CD4-positive, alpha-beta T cell (primary cell): ENCODE data around the gene C11orf58. TPM values are rescaled to one million over a fixed set of nuclear protein-coding genes. Genes with fewer than 3 reads are reported as not detected.

Experiments used
- ATAC-seq: fragments of 200-7000 bp; cut with Tn5 transposase; one replicate; pipeline ENCODE4 v1.10.0; 2022; ENCODE audit warnings: mild to moderate bottlenecking; ENCODE audit not compliant: poor library complexity
- CTCF ChIA-PET: fragments of 350-600 bp; sonication (Branson Sonifier 250); formaldehyde crosslinking; loops from one replicate; lab custom pipeline; 2021; ENCODE audit warnings: antibody characterized with exemption, inconsistent platforms; lab: Charles Lee
- POLR2A ChIA-PET: fragments of 350-600 bp; sonication (Branson Sonifier 250); formaldehyde crosslinking; loops from one replicate; lab custom pipeline; 2021; ENCODE audit warnings: antibody characterized with exemption, inconsistent platforms; lab: Charles Lee
- DNase-seq, 14 experiments: peaks; one replicate each; pipeline ENCODE4 v3.0.0-alpha.2; 2013 to 2020; ENCODE audit warnings: mixed read lengths in 2 of 14
- H3K27ac ChIP-seq, 2 donors: one replicate each; pipeline versions ENCODE4 v1.5.1 to v1.7.0; 2013; ENCODE audit warnings: low read length in 2 of 2, low read depth in 1 of 2, mild to moderate bottlenecking in 1 of 2
- H3K27me3 ChIP-seq, 2 experiments: 1 replicate in 1 of 2; 2 replicates in 1 of 2; pipeline versions ENCODE4 v1.6.1 to v1.7.0; 2013; ENCODE audit warnings: low read length in 2 of 2, control low read depth in 1 of 2, mild to moderate bottlenecking in 1 of 2, moderate library complexity in 1 of 2; ENCODE audit not compliant: insufficient read depth in 2 of 2, control insufficient read depth in 1 of 2
- H3K36me3 ChIP-seq: one replicate; pipeline ENCODE4 v1.6.1; 2013; ENCODE audit warnings: low read length, control low read depth; ENCODE audit not compliant: insufficient read depth
- H3K4me1 ChIP-seq: one replicate; pipeline ENCODE4 v1.6.1; 2013; ENCODE audit warnings: low read length, control low read depth; ENCODE audit not compliant: insufficient read depth
- H3K4me3 ChIP-seq: one replicate; pipeline ENCODE4 v1.5.1; 2013; ENCODE audit warnings: mild to moderate bottlenecking, low read length, moderate library complexity
- H3K9me3 ChIP-seq, 2 experiments: 1 replicate in 1 of 2; 2 replicates in 1 of 2; pipeline versions ENCODE4 v1.6.1 to v1.7.0; 2013; ENCODE audit warnings: low read length in 2 of 2, mild to moderate bottlenecking in 2 of 2, control low read depth in 1 of 2, moderate library complexity in 1 of 2; ENCODE audit not compliant: control insufficient read depth in 1 of 2, insufficient read depth in 1 of 2
- H3K27ac Mint-ChIP-seq: one replicate; pipeline ENCODE4 v1.8.0; 2020; ENCODE audit warnings: mixed read lengths
- H3K27me3 Mint-ChIP-seq: one replicate; pipeline ENCODE4 v1.8.0; 2021; ENCODE audit warnings: mixed read lengths
- H3K36me3 Mint-ChIP-seq: one replicate; pipeline ENCODE4 v1.8.0; 2021; ENCODE audit warnings: low read depth, mixed read lengths
- H3K4me1 Mint-ChIP-seq: one replicate; pipeline ENCODE4 v1.8.0; 2021; ENCODE audit warnings: low read depth, mixed read lengths
- H3K4me3 Mint-ChIP-seq: one replicate; pipeline ENCODE4 v1.8.0; 2020; ENCODE audit warnings: mild to moderate bottlenecking, mixed read lengths
- H3K9me3 Mint-ChIP-seq: one replicate; pipeline ENCODE4 v1.8.0; 2020; ENCODE audit warnings: mixed read lengths
- CTCF ChIP-seq: fragments of 200-600 bp; IDR thresholded peaks from one replicate; pipeline ENCODE4 v1.8.0; 2022; ENCODE audit warnings: antibody characterized with exemption, mild to moderate bottlenecking
- intact Hi-C, 2 experiments: fragments of 100-400 bp; cut with DNase I in 1 of 2; cut with micrococcal nuclease in 1 of 2; formaldehyde crosslinking; loops; one replicate each; pipeline versions ENCODE4 v1.15.1 to v1.9.0; 2023 to 2025; cut with DNase I, micrococcal nuclease
- total RNA-seq, 174 experiments: library from RNA in 2 of 174; stranded (reverse) in 2 of 174; gene quantifications; one replicate each; pipeline ENCODE4 v1.2.3 and lab custom pipeline; 2021 to 2026

C11orf58 gene
- total RNA-seq, 2 experiments from 2014 or later = 145 to 150 TPM

GRCh38 chr11:16780146-16780545, 41.7 kb downstream of the C11orf58 start:
- Histone ChIP-seq H3K4me3 (no peak overlapping the region), H3K4me1 (no peaks in the 10 kb centered on the region), H3K9me3 (peaks cover 0 to 3% of the 10 kb centered on the region in 2 experiments), H3K36me3 (no peaks in the 10 kb centered on the region), H3K27me3 (no peaks in the 10 kb centered on the region), H3K27ac (no peak overlapping the region)
- no peaks in the 10 kb centered on the region for H3K36me3 Mint-ChIP-seq
- no peaks in the 10 kb centered on the region for H3K27me3 Mint-ChIP-seq
- no peak overlapping the region for H3K4me3 Mint-ChIP-seq
- CTCF ChIA-PET = no interaction called here
- no peaks in the 10 kb centered on the region for H3K9me3 Mint-ChIP-seq
- no peak for DNase-seq
- intact Hi-C loops = loop anchor here in 1 of 2 experiments (10.0 kb wide), 1 partner anchor 285 kb away; no protein-coding TSS in a partner anchor
- no peak for TF ChIP-seq CTCF
- POLR2A ChIA-PET = no interaction called here
- no peaks in the 10 kb centered on the region for H3K4me1 Mint-ChIP-seq
- no peak overlapping the region for H3K27ac Mint-ChIP-seq
- ATAC-seq = no peak

- DNase-seq (no peak), ATAC-seq (no peak)
- Histone ChIP-seq H3K4me1 (no peaks in the 10 kb centered on the region), H3K9me3 (peaks cover 0 to 3% of the 10 kb centered on the region in 2 experiments), H3K27ac (no peak overlapping the region), H3K27me3 (no peaks in the 10 kb centered on the region), H3K36me3 (no peaks in the 10 kb centered on the region), H3K4me3 (no peak overlapping the region)
- Mint-ChIP-seq H3K4me1 (no peaks in the 10 kb centered on the region), H3K27me3 (no peaks in the 10 kb centered on the region), H3K27ac (no peak overlapping the region), H3K36me3 (no peaks in the 10 kb centered on the region), H3K9me3 (no peaks in the 10 kb centered on the region), H3K4me3 (no peak overlapping the region)
- ChIA-PET CTCF (no interaction called here), POLR2A (no interaction called here)
- TF ChIP-seq CTCF = no peak
- intact Hi-C loops = loop anchor here in 1 of 2 experiments (10.0 kb wide), 1 partner anchor 284 kb away; no protein-coding TSS in a partner anchor
These were observed 42.5 kb downstream of the C11orf58 start for GRCh38 chr11:16780698-16781550.

GRCh38 chr11:16781936-16782919, 43.8 kb downstream of the C11orf58 start:
- H3K27ac ChIP-seq = no peak overlapping the region
- no peak for TF ChIP-seq CTCF
- intact Hi-C loops = loop anchor here in 1 of 2 experiments (10.0 kb wide), 1 partner anchor 283 kb away; no protein-coding TSS in a partner anchor
- H3K9me3 Mint-ChIP-seq = no peaks in the 10 kb centered on the region
- ATAC-seq = no peak
- H3K36me3 Mint-ChIP-seq = no peaks in the 10 kb centered on the region
- no peak overlapping the region for H3K4me3 Mint-ChIP-seq
- peaks cover 0 to 3% of the 10 kb centered on the region in 2 experiments for H3K9me3 ChIP-seq
- no peaks in the 10 kb centered on the region for H3K4me1 ChIP-seq
- H3K4me1 Mint-ChIP-seq = no peaks in the 10 kb centered on the region
- no peak for DNase-seq
- H3K27me3 Mint-ChIP-seq = no peaks in the 10 kb centered on the region
- H3K27me3 ChIP-seq = no peaks in the 10 kb centered on the region
- H3K27ac Mint-ChIP-seq = no peak overlapping the region
- CTCF ChIA-PET = no interaction called here
- H3K4me3 ChIP-seq = no peak overlapping the region
- POLR2A ChIA-PET = no interaction called here
- no peaks in the 10 kb centered on the region for H3K36me3 ChIP-seq
